GM23338 (cell line): ENCODE measurements around the gene NPHP4. TPM values are rescaled to one million over a fixed set of nuclear protein-coding genes. Genes with fewer than 3 reads are reported as not detected.

Experiments
- ATAC-seq: fragments of 200-7000 bp; cut with Tn5 transposase; 3 replicates; pipeline ENCODE4 v1.9.1; 2020
- DNase-seq: peaks from one replicate; pipeline ENCODE4 v3.0.0-alpha.2; 2015; ENCODE audit warnings: low spot score
- H2AFZ ChIP-seq: fragments of 200-600 bp; sonication (generic); 2 replicates; pipeline ENCODE4 v1.8.0; 2016; ENCODE audit warnings: antibody characterized with exemption, mild to moderate bottlenecking, moderate library complexity
- H3F3A ChIP-seq: fragments of 200-600 bp; sonication (generic); replicated peaks from 2 replicates; pipeline ENCODE4 v1.8.0; 2017; ENCODE audit warnings: antibody characterized with exemption, mixed run types, low read depth
- H3K27ac ChIP-seq: fragments of 200-600 bp; sonication (generic); 2 replicates; pipeline ENCODE4 v1.6.1; 2016; ENCODE audit warnings: low read depth
- H3K27me3 ChIP-seq: fragments of 200-600 bp; sonication (generic); 2 replicates; pipeline ENCODE4 v1.8.0; 2016; ENCODE audit warnings: mild to moderate bottlenecking, mixed run types, moderate library complexity; ENCODE audit not compliant: insufficient read depth
- H3K36me3 ChIP-seq: fragments of 200-600 bp; sonication (generic); 2 replicates; pipeline ENCODE4 v1.8.0; 2016; ENCODE audit warnings: mild to moderate bottlenecking; ENCODE audit not compliant: insufficient read depth
- H3K4me1 ChIP-seq: fragments of 200-600 bp; sonication (generic); 2 replicates; pipeline ENCODE4 v1.8.0; 2016; ENCODE audit warnings: mild to moderate bottlenecking, moderate library complexity; ENCODE audit not compliant: insufficient read depth
- H3K4me2 ChIP-seq: fragments of 200-600 bp; sonication (generic); 2 replicates; pipeline ENCODE4 v1.7.1; 2017; ENCODE audit warnings: mixed run types
- H3K4me3 ChIP-seq: fragments of 200-600 bp; sonication (generic); 2 replicates; pipeline ENCODE4 v1.6.1; 2016; ENCODE audit warnings: mixed run types
- H3K79me2 ChIP-seq: fragments of 200-600 bp; sonication (generic); replicated peaks from 2 replicates; pipeline ENCODE4 v1.8.0; 2017; ENCODE audit warnings: mild to moderate bottlenecking; ENCODE audit not compliant: insufficient read depth
- H3K9me2 ChIP-seq: fragments of 200-600 bp; sonication (generic); 2 replicates; pipeline ENCODE4 v1.8.0; 2017; ENCODE audit not compliant: insufficient read depth
- H4K20me1 ChIP-seq: fragments of 200-600 bp; sonication (generic); replicated peaks from 2 replicates; pipeline ENCODE4 v1.8.0; 2017; ENCODE audit warnings: mild to moderate bottlenecking; ENCODE audit not compliant: insufficient read depth
- H3K27ac Mint-ChIP-seq: 2 replicates; pipeline ENCODE4 v1.8.0; 2020; ENCODE audit warnings: inconsistent platforms, mild to moderate bottlenecking, moderate library complexity, mixed read lengths
- H3K27me3 Mint-ChIP-seq: 3 replicates; pipeline ENCODE4 v1.8.0; 2022; ENCODE audit warnings: low read depth, mild to moderate bottlenecking, moderate library complexity, mixed read lengths, inconsistent platforms; ENCODE audit not compliant: insufficient read depth, poor library complexity
- H3K36me3 Mint-ChIP-seq: 3 replicates; pipeline ENCODE4 v1.8.0; 2021; ENCODE audit warnings: low read depth, mild to moderate bottlenecking, inconsistent platforms, moderate library complexity, mixed read lengths
- H3K4me1 Mint-ChIP-seq: 3 replicates; pipeline ENCODE4 v1.8.0; 2020; ENCODE audit warnings: mild to moderate bottlenecking, inconsistent platforms, mixed read lengths
- H3K4me3 Mint-ChIP-seq: 3 replicates; pipeline ENCODE4 v1.8.0; 2021; ENCODE audit warnings: moderate library complexity, mild to moderate bottlenecking, inconsistent platforms, mixed read lengths
- H3K9me3 Mint-ChIP-seq: 3 replicates; pipeline ENCODE4 v1.8.0; 2020; ENCODE audit warnings: moderate library complexity, mild to moderate bottlenecking, inconsistent platforms, mixed read lengths
- EZH2 ChIP-seq: fragments of 200-600 bp; sonication (generic); IDR thresholded peaks from one replicate; pipeline ENCODE4 v1.8.0; 2017; ENCODE audit warnings: antibody characterized with exemption, mild to moderate bottlenecking, low read depth; ENCODE audit not compliant: unreplicated experiment
- EZH2phosphoT487 ChIP-seq: fragments of 200-600 bp; sonication (generic); IDR thresholded peaks from one replicate; pipeline ENCODE4 v1.8.1; 2018; ENCODE audit warnings: antibody characterized with exemption; ENCODE audit not compliant: unreplicated experiment
- ZNF114 ChIP-seq: fragments of 250-450 bp; sonication (Bioruptor Pico); IDR thresholded peaks from 2 replicates; pipeline ENCODE4 v1.5.0; 2020; ENCODE audit warnings: mild to moderate bottlenecking, moderate library complexity
- ZNF331 ChIP-seq: fragments of 250-450 bp; sonication (Bioruptor Pico); IDR thresholded peaks from 2 replicates; pipeline ENCODE4 v1.5.0; 2020; ENCODE audit warnings: low read depth, mild to moderate bottlenecking, moderate library complexity
- polyA plus RNA-seq: library from polyadenylated mRNA; unstranded; fragments of >200 nt; fragmentation: Nextera tagmentation; extraction: Ambion mirVana; gene quantifications from 2 replicates; pipeline ENCODE4 v1.2.1, GENCODE V29; 2016
- total RNA-seq: library from RNA; depleted of rRNA; stranded (reverse); fragments of >200 nt; shearing (Covaris generic); gene quantifications from 2 replicates; pipeline ENCODE4 v1.2.3, GENCODE V29; 2014
- TF ChIP-seq, protein P1 (sequence below): IDR thresholded peaks from 2 replicates; pipeline ENCODE4 v1.6.1; 2016; ENCODE audit warnings: antibody characterized with exemption
- TF ChIP-seq, protein P2 (sequence below), 2 experiments: fragments of 200-600 bp in 1 of 2; sonication (generic) in 1 of 2; conservative IDR thresholded peaks; 2 replicates each; pipeline versions ENCODE4 v1.5.1 to v1.6.1; 2016 to 2017; ENCODE audit warnings: antibody characterized with exemption in 2 of 2, low read depth in 2 of 2, mild to moderate bottlenecking in 2 of 2, moderate library complexity in 1 of 2
- TF ChIP-seq, protein P3 (sequence below): IDR thresholded peaks from one replicate; pipeline ENCODE4 v1.6.1; 2018; ENCODE audit warnings: antibody characterized with exemption; ENCODE audit not compliant: unreplicated experiment

NPHP4 gene
- total and polyA plus RNA-seq, 2 experiments from 2014 or later, result 2.5 to 12.4 TPM

DNA sequence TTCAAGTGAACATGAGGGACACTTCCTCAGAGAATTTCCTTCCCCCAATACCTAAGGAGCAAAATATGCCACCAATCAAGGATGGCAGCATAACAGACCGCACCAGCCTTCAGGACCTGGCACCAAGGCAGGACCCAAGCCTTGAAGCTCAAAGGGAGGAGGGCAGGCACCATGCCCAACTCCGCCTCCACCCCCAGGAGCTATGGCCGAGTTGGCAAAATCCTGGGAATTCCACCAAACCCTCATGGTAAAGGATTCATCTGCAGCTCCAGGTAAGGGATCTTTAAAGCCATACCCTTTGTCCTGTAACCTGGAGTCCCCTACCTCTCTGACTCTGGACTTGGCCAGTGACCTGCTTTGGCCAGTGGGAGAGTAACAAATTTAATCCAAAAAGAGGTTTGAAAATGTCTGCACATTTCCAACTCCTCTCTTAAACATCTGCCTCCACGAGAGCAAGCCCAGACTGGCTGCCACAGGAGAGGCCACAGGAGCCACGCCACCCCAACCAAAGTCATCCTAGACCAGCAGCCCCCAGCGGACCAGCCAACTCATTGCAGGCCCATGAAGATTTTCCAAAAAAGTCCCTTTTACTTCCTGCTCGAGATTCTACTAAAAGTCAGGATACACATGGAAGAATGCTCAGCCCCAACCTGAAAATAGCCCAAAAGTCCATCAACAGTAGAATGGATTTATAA, 41.9 kb downstream of the NPHP4 start (continued):
- TF ChIP-seq, protein P1, sequence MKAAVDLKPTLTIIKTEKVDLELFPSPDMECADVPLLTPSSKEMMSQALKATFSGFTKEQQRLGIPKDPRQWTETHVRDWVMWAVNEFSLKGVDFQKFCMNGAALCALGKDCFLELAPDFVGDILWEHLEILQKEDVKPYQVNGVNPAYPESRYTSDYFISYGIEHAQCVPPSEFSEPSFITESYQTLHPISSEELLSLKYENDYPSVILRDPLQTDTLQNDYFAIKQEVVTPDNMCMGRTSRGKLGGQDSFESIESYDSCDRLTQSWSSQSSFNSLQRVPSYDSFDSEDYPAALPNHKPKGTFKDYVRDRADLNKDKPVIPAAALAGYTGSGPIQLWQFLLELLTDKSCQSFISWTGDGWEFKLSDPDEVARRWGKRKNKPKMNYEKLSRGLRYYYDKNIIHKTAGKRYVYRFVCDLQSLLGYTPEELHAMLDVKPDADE, result no peak
- TF ChIP-seq EZH2 (no peak), ZNF331 (CRISPR knock-in tag) (no peak), ZNF114 (CRISPR knock-in tag) (no peak)
- TF ChIP-seq, protein P2, sequence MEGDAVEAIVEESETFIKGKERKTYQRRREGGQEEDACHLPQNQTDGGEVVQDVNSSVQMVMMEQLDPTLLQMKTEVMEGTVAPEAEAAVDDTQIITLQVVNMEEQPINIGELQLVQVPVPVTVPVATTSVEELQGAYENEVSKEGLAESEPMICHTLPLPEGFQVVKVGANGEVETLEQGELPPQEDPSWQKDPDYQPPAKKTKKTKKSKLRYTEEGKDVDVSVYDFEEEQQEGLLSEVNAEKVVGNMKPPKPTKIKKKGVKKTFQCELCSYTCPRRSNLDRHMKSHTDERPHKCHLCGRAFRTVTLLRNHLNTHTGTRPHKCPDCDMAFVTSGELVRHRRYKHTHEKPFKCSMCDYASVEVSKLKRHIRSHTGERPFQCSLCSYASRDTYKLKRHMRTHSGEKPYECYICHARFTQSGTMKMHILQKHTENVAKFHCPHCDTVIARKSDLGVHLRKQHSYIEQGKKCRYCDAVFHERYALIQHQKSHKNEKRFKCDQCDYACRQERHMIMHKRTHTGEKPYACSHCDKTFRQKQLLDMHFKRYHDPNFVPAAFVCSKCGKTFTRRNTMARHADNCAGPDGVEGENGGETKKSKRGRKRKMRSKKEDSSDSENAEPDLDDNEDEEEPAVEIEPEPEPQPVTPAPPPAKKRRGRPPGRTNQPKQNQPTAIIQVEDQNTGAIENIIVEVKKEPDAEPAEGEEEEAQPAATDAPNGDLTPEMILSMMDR (conservative IDR thresholded peaks at IDR 0.05; ENCODE audit: low read depth in 2 of 2), result no peak
- TF ChIP-seq, protein P3, sequence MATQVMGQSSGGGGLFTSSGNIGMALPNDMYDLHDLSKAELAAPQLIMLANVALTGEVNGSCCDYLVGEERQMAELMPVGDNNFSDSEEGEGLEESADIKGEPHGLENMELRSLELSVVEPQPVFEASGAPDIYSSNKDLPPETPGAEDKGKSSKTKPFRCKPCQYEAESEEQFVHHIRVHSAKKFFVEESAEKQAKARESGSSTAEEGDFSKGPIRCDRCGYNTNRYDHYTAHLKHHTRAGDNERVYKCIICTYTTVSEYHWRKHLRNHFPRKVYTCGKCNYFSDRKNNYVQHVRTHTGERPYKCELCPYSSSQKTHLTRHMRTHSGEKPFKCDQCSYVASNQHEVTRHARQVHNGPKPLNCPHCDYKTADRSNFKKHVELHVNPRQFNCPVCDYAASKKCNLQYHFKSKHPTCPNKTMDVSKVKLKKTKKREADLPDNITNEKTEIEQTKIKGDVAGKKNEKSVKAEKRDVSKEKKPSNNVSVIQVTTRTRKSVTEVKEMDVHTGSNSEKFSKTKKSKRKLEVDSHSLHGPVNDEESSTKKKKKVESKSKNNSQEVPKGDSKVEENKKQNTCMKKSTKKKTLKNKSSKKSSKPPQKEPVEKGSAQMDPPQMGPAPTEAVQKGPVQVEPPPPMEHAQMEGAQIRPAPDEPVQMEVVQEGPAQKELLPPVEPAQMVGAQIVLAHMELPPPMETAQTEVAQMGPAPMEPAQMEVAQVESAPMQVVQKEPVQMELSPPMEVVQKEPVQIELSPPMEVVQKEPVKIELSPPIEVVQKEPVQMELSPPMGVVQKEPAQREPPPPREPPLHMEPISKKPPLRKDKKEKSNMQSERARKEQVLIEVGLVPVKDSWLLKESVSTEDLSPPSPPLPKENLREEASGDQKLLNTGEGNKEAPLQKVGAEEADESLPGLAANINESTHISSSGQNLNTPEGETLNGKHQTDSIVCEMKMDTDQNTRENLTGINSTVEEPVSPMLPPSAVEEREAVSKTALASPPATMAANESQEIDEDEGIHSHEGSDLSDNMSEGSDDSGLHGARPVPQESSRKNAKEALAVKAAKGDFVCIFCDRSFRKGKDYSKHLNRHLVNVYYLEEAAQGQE, result no peak

DNA sequence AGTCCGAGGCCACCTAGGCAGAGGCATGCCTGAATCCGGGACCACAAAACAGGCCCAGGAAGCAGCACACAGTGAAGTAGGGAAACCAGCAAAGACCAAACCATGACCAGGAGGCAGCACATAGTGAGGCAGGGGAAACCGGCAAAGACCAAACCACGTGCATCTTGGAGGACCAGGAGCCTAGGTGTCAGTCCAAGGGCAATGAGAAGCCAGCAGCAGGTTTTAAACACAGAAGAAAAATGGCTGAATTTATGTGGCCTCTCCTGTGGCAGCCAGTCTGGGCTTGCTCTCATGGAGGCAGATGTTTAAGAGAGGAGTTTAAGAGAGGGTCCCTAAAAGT, 42.5 kb downstream of the NPHP4 start:
- Histone ChIP-seq H3K36me3 (no peaks in the 10 kb centered on the region), H3F3A (no peaks in the 10 kb centered on the region), H3K9me2 (no peaks in the 10 kb centered on the region), H3K79me2 (no peaks in the 10 kb centered on the region), H3K27ac (no peak overlapping the region), H3K27me3 (no peaks in the 10 kb centered on the region), H3K4me3 (no peak overlapping the region), H2AFZ (no peak overlapping the region), H3K4me2 (no peak overlapping the region), H3K4me1 (no peaks in the 10 kb centered on the region), H4K20me1 (0 out of 2 replicates have a peak, but pooled peaks cover 3% of the 10 kb centered on the region)
- Mint-ChIP-seq H3K27me3 (peaks cover 7% of the 10 kb centered on the region), H3K4me1 (no peaks in the 10 kb centered on the region), H3K9me3 (no peaks in the 10 kb centered on the region), H3K36me3 (peaks cover 15% of the 10 kb centered on the region), H3K4me3 (no peak overlapping the region), H3K27ac (no peak overlapping the region; the same call in 1 of the 2 replicates)
- DNase-seq (no peak), ATAC-seq (no peak)
- TF ChIP-seq EZH2phosphoT487 (no peak), ZNF331 (CRISPR knock-in tag) (no peak), ZNF114 (CRISPR knock-in tag) (no peak)
- TF ChIP-seq, protein P2 (conservative IDR thresholded peaks at IDR 0.05; ENCODE audit: low read depth in 2 of 2), result no peak
- TF ChIP-seq, protein P3, result no peak
